SK-N-SH treated with all-trans-retinoic acid at 6 μM for 48 hours (cell line): ENCODE measurements around the gene PVALEF.

Experiments used
- ATAC-seq: fragments of 200-7000 bp; cut with Tn5 transposase; 3 replicates; pipeline ENCODE4 v1.9.1; 2020; ENCODE audit warnings: mild to moderate bottlenecking, moderate library complexity
- ARNTL ChIP-seq: fragments of 450-650 bp; formaldehyde crosslinking; IDR thresholded peaks from 2 replicates; pipeline ENCODE4 v1.5.0; 2020; ENCODE audit warnings: low read depth, mild to moderate bottlenecking, moderate library complexity, borderline replicate concordance
- BACH2 ChIP-seq: fragments of 250-450 bp; sonication (Bioruptor Pico); IDR thresholded peaks from 2 replicates; pipeline ENCODE4 v1.9.0; 2021; ENCODE audit warnings: mild to moderate bottlenecking, borderline replicate concordance
- CSDC2 ChIP-seq: fragments of 250-450 bp; sonication (Bioruptor Pico); IDR thresholded peaks from 2 replicates; pipeline ENCODE4 v1.5.0; 2020; ENCODE audit warnings: mild to moderate bottlenecking, moderate library complexity
- CSRNP3 ChIP-seq: fragments of 250-450 bp; sonication (Bioruptor Pico); IDR thresholded peaks from 2 replicates; pipeline ENCODE4 v1.5.1; 2021; ENCODE audit warnings: mild to moderate bottlenecking, moderate library complexity
- ESRRG ChIP-seq: fragments of 250-450 bp; sonication (Bioruptor Pico); IDR thresholded peaks from 2 replicates; pipeline ENCODE4 v1.6.1; 2021; ENCODE audit warnings: mild to moderate bottlenecking
- ISL1 ChIP-seq: fragments of 250-450 bp; sonication (Bioruptor Pico); IDR thresholded peaks from 2 replicates; pipeline ENCODE4 v2.1.2; 2022; ENCODE audit warnings: mild to moderate bottlenecking, moderate library complexity
- OSR1 ChIP-seq: fragments of 250-450 bp; sonication (Bioruptor Pico); IDR thresholded peaks from 2 replicates; pipeline ENCODE4 v1.8.0; 2022; ENCODE audit warnings: moderate library complexity, mild to moderate bottlenecking, inconsistent platforms
- PATZ1 ChIP-seq: fragments of 250-450 bp; sonication (Bioruptor Pico); IDR thresholded peaks from 2 replicates; pipeline ENCODE4 v1.8.0; 2020; ENCODE audit warnings: mild to moderate bottlenecking, moderate library complexity, borderline replicate concordance
- POU6F1 ChIP-seq: fragments of 250-450 bp; sonication (Bioruptor Pico); IDR thresholded peaks from 2 replicates; pipeline ENCODE4 v1.8.0; 2021; ENCODE audit warnings: low read depth, mild to moderate bottlenecking, moderate library complexity, borderline replicate concordance
- PPARA ChIP-seq: fragments of 250-450 bp; sonication (Bioruptor Pico); IDR thresholded peaks from 2 replicates; pipeline ENCODE4 v1.5.0; 2020; ENCODE audit warnings: mild to moderate bottlenecking, borderline replicate concordance
- RARB ChIP-seq: fragments of 250-450 bp; sonication (Bioruptor Pico); IDR thresholded peaks from 2 replicates; pipeline ENCODE4 v1.8.0; 2021; ENCODE audit warnings: mild to moderate bottlenecking, moderate library complexity
- SNAI2 ChIP-seq: fragments of 250-450 bp; sonication (Bioruptor Pico); IDR thresholded peaks from 2 replicates; pipeline ENCODE4 v1.5.0; 2020; ENCODE audit warnings: mild to moderate bottlenecking, moderate library complexity
- TCF4 ChIP-seq: fragments of 250-450 bp; sonication (Bioruptor Pico); IDR thresholded peaks from 2 replicates; pipeline ENCODE4 v1.8.0; 2021; ENCODE audit warnings: mild to moderate bottlenecking, moderate library complexity, borderline replicate concordance
- TOX ChIP-seq: fragments of 250-450 bp; sonication (Bioruptor Pico); IDR thresholded peaks from 2 replicates; pipeline ENCODE4 v1.8.0; 2021; ENCODE audit warnings: mild to moderate bottlenecking, moderate library complexity, borderline replicate concordance
- ZC3H10 ChIP-seq: fragments of 250-450 bp; sonication (Bioruptor Pico); IDR thresholded peaks from 2 replicates; pipeline ENCODE4 v1.5.1; 2021; ENCODE audit warnings: mild to moderate bottlenecking, moderate library complexity
- ZFP30 ChIP-seq: fragments of 450-650 bp; formaldehyde crosslinking; IDR thresholded peaks from 2 replicates; pipeline ENCODE4 v1.5.0; 2022; ENCODE audit warnings: mild to moderate bottlenecking, moderate library complexity
- ZNF565 ChIP-seq: fragments of 450-650 bp; formaldehyde crosslinking; conservative IDR thresholded peaks from 2 replicates; pipeline ENCODE4 v1.5.0; 2020; ENCODE audit warnings: low read depth, mild to moderate bottlenecking, moderate library complexity
- ZNF70 ChIP-seq: fragments of 450-650 bp; formaldehyde crosslinking; IDR thresholded peaks from 2 replicates; pipeline ENCODE4 v1.5.0; 2020; ENCODE audit warnings: mild to moderate bottlenecking, moderate library complexity
- ZNF8 ChIP-seq: fragments of 450-650 bp; formaldehyde crosslinking; IDR thresholded peaks from 2 replicates; pipeline ENCODE4 v1.5.0; 2020; ENCODE audit warnings: mild to moderate bottlenecking, moderate library complexity

The PVALEF gene

DNA sequence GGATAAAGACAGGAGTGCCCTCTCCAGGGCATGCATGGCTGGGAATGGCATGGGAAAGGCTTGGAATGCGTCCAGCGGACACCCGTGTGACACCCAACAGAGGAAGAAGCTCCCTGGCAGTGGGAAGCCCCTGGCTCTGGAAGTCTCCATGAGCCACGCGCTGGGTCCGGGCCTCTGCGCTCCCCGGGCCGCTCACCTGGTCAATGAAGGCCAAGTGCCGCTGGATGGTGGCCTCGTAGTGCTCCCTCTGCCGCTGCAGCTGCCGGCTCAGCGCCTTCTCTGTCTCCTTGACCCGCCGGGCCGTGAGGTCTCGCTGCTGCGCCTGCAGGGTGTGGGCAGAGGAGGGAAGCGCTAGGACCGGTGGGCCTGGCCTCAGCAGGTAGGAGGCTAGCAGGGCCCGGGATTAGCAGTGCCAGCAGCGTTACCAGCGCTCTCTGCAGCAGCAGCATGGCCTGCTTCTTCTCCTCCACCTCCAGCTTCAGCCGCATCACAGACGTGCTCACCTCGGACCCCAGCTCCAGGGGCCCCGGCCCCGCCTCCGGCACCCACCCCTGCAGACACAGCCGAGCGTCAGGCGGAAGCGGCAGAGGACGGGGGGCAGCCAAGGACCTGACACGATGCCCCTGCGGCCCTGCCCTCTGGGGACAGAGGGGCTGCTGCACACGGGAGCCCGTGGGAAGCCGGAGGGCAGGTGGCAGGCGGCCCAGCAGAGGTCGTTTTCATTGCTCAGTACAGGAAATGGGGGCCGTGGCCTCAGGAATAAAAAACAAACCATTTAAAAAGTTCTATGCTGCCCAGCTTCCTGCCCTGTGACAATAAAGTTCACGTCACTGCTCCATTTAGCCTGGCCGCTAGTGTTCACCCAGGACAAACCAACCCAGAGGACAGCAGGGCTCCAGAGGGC is 31.4 kb downstream of the PVALEF start:
- TF ChIP-seq CSRNP3 (CRISPR knock-in tag) (no peak), ISL1 (no peak), BACH2 (CRISPR knock-in tag) (no peak)
- TF ChIP-seq, all 23 proteins: peak for 0
- ATAC-seq = no peak

DNA sequence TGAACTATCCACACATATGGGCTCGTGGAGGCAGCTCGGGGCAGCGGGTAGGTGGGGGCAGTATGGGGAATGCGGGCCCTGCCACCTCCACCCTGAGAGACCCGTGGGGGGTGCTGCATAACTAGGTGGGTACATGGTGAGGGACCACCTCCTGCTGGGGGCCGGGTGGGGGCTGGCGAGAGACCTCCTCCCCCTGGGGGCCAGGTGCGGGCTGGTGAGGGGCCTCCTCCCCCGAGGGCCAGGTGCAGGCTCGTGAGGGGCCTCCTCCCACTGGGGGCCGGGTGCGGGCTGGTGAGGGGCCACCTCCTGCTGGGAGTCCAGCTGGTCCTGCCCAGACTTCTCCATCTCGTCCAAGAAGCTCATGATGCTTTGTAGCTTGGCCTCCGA is 32.1 kb downstream of the PVALEF start:
- TF ChIP-seq TCF4 (CRISPR knock-in tag) (no peak), PPARA (no peak), PATZ1 (CRISPR knock-in tag) (no peak), ISL1 (no peak), ZC3H10 (CRISPR knock-in tag) (no peak), TOX (CRISPR knock-in tag) (no peak), ZNF70 (no peak), ESRRG (no peak), CSDC2 (no peak), SNAI2 (CRISPR knock-in tag) (no peak), POU6F1 (CRISPR knock-in tag) (no peak), ZFP30 (no peak), RARB (CRISPR knock-in tag) (no peak), ZNF565 (no peak), ARNTL (CRISPR knock-in tag) (no peak), OSR1 (CRISPR knock-in tag) (no peak), BACH2 (CRISPR knock-in tag) (no peak), ZNF8 (CRISPR knock-in tag) (no peak), CSRNP3 (CRISPR knock-in tag) (no peak)
- no peak for ATAC-seq

- no peak for TF ChIP-seq ZNF565
- ATAC-seq = no peak
Measured at GRCh38 chr17:81197831-81198490, 32.7 kb downstream of the PVALEF start.

DNA sequence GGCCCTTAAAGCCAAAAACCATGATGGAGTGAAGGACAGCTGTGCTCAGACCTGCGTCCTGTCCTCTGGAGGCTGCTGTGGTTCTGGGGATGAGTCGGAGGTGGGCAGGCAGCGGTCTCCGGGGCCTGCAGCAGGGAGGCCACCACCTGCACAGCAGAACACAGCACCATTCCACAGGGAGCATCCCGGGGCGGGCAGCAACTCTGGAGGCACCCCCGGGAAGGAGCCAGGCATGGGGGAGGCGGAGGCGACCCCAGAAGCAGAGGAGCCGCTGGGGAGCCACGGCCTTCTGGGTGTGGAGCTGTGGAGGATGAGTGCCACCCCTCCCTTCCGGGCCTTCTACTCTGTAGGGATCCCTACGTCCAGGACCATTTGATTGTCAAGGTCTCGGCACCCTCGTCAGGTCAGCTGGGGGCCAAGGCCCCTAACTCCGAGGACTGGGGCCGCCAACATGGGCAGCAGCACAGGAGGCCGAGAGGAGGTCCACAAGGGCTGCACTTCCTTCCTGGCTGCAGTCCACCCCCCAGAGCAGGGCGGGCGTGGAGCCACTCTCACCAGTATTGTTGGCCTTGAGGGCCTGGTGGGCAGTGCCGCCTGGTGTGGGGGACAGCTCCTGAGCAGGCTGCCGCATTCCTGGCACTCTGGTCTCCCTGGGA is 33.6 kb downstream of the PVALEF start:
- ATAC-seq = no peak
- TF ChIP-seq TOX (CRISPR knock-in tag) (no peak), ZC3H10 (CRISPR knock-in tag) (no peak), ARNTL (CRISPR knock-in tag) (no peak), ZNF70 (no peak), ISL1 (no peak), RARB (CRISPR knock-in tag) (no peak), ESRRG (no peak), ZNF8 (CRISPR knock-in tag) (no peak), ZFP30 (no peak), POU6F1 (CRISPR knock-in tag) (no peak), PATZ1 (CRISPR knock-in tag) (no peak), PPARA (no peak)
